H1 (cell line): ENCODE results near the gene SLC23A3. TPM values are rescaled to one million over a fixed set of nuclear protein-coding genes. Genes with fewer than 3 reads are reported as not detected.

ENCODE experiments used
- CTCF ChIA-PET: fragments of 300-600 bp; sonication (Branson Sonifier 250); formaldehyde crosslinking; loops from one replicate; lab custom pipeline; 2021; ENCODE audit not compliant: partially characterized antibody; lab: Charles Lee
- POLR2A ChIA-PET: fragments of 300-600 bp; sonication (Branson Sonifier 250); formaldehyde crosslinking; loops from one replicate; lab custom pipeline; 2021; ENCODE audit warnings: inconsistent platforms; ENCODE audit not compliant: partially characterized antibody; lab: Charles Lee
- DNase-seq, 2 experiments: peaks; one replicate each; pipeline versions ENCODE4 v3.0.0 to v3.0.0-alpha.2; 2010 to 2022; ENCODE audit warnings: low spot score in 2 of 2, low read depth in 1 of 2, mixed read lengths in 1 of 2
- FAIRE-seq: peaks from 2 replicates; lab custom pipeline; 2011; peaks lifted over from hg19 to GRCh38; lab: Jason Lieb, UNC
- H2AFZ ChIP-seq: 2 replicates; pipeline ENCODE4 v1.8.1; 2012; ENCODE audit warnings: low read length, inconsistent platforms
- H2AK5ac ChIP-seq: 2 replicates; pipeline ENCODE4 v1.6.1; 2013; ENCODE audit warnings: low read depth, low read length
- H2BK120ac ChIP-seq: replicated peaks from 2 replicates; pipeline ENCODE3; 2013; ENCODE audit warnings: low read depth, low read length, inconsistent platforms
- H2BK12ac ChIP-seq: 2 replicates; pipeline ENCODE4 v1.6.1; 2013; ENCODE audit warnings: low read depth, low read length
- H2BK15ac ChIP-seq: 2 replicates; pipeline ENCODE4 v1.6.1; 2013; ENCODE audit warnings: low read length
- H2BK20ac ChIP-seq: 2 replicates; pipeline ENCODE4 v1.6.1; 2013; ENCODE audit warnings: low read length
- H2BK5ac ChIP-seq: 2 replicates; pipeline ENCODE4 v1.6.1; 2013; ENCODE audit warnings: low read depth, low read length
- H3K14ac ChIP-seq: 2 replicates; pipeline ENCODE4 v1.6.1; 2013; ENCODE audit warnings: inconsistent platforms; ENCODE audit not compliant: insufficient read length
- H3K18ac ChIP-seq: 2 replicates; pipeline ENCODE4 v1.6.1; 2013; ENCODE audit warnings: low read length; ENCODE audit errors: extremely low read depth
- H3K23ac ChIP-seq: 2 replicates; pipeline ENCODE4 v1.6.1; 2013; ENCODE audit warnings: inconsistent platforms; ENCODE audit not compliant: insufficient read length
- H3K23me2 ChIP-seq: 2 replicates; pipeline ENCODE4 v1.6.1; 2013; ENCODE audit warnings: low read depth, low read length
- H3K27ac ChIP-seq: 2 replicates; pipeline ENCODE4 v1.6.1; 2011; ENCODE audit warnings: low read depth, low read length, inconsistent platforms
- H3K27me3 ChIP-seq, 4 experiments: replicated peaks in 1 of 4; 1 replicate in 1 of 4; 2 replicates in 3 of 4; pipeline versions ENCODE4 v1.6.1 to v1.8.1; 2011 to 2013; ENCODE audit warnings: low read length in 3 of 4, mild to moderate bottlenecking in 3 of 4, inconsistent platforms in 2 of 4, mixed read lengths in 2 of 4, moderate library complexity in 1 of 4; ENCODE audit not compliant: control insufficient read depth in 3 of 4, insufficient read depth in 3 of 4; ENCODE audit errors: extremely low read depth in 1 of 4
- H3K36me3 ChIP-seq, 4 experiments: 2 replicates each; pipeline versions ENCODE4 v1.6.1 to v1.8.1; 2011 to 2013; ENCODE audit warnings: mild to moderate bottlenecking in 4 of 4, low read length in 3 of 4, moderate library complexity in 2 of 4, control low read depth in 1 of 4, inconsistent platforms in 1 of 4; ENCODE audit not compliant: insufficient read depth in 4 of 4, control insufficient read depth in 2 of 4
- H3K4ac ChIP-seq: replicated peaks from 2 replicates; pipeline ENCODE3; 2013; ENCODE audit warnings: low read length, low read depth, mixed read lengths, inconsistent platforms; ENCODE audit not compliant: insufficient read length
- H3K4me1 ChIP-seq, 4 experiments: replicated peaks in 1 of 4; 1 replicate in 1 of 4; 2 replicates in 3 of 4; pipeline versions ENCODE4 v1.6.1 to v1.8.1; 2011 to 2013; ENCODE audit warnings: low read length in 3 of 4, inconsistent platforms in 2 of 4, mixed read lengths in 1 of 4; ENCODE audit not compliant: insufficient read depth in 4 of 4, control insufficient read depth in 3 of 4
- H3K4me2 ChIP-seq, 2 experiments: 2 replicates each; pipeline versions ENCODE4 v1.6.1 to v1.8.1; 2011 to 2013; ENCODE audit warnings: low read depth in 2 of 2, low read length in 2 of 2, control low read depth in 1 of 2, inconsistent platforms in 1 of 2, mild to moderate bottlenecking in 1 of 2; ENCODE audit not compliant: insufficient read depth in 1 of 2
- H3K4me3 ChIP-seq, 4 experiments: fragments of 200-600, 300-600 bp in 1 of 4; sonication (generic), shearing (Covaris generic), sonication (Bioruptor Twin) in 1 of 4; 2 replicates each; pipeline versions ENCODE4 v1.5.1 to v1.8.1; 2011 to 2016; ENCODE audit warnings: low read length in 4 of 4, low read depth in 3 of 4, control low read depth in 2 of 4, inconsistent platforms in 2 of 4, mild to moderate bottlenecking in 2 of 4, mixed read lengths in 1 of 4, moderate library complexity in 1 of 4; ENCODE audit not compliant: insufficient read depth in 2 of 4; ENCODE audit errors: extremely low read depth in 1 of 4
- H3K56ac ChIP-seq: replicated peaks from 2 replicates; pipeline ENCODE3; 2013; ENCODE audit warnings: low read depth, mild to moderate bottlenecking, mixed read lengths, low read length, inconsistent platforms; ENCODE audit not compliant: insufficient read length
- H3K79me1 ChIP-seq: 2 replicates; pipeline ENCODE4 v1.6.1; 2013; ENCODE audit warnings: low read depth, low read length, control low read depth
- H3K79me2 ChIP-seq, 2 experiments: 2 replicates each; pipeline versions ENCODE4 v1.6.1 to v1.8.1; 2012 to 2013; ENCODE audit warnings: low read length in 2 of 2, mild to moderate bottlenecking in 2 of 2, inconsistent platforms in 1 of 2; ENCODE audit not compliant: insufficient read depth in 2 of 2, control insufficient read depth in 1 of 2
- H3K9ac ChIP-seq, 4 experiments: replicated peaks in 1 of 4; 1 replicate in 1 of 4; 2 replicates in 3 of 4; pipeline versions ENCODE4 v1.6.1 to v1.8.1; 2011 to 2013; ENCODE audit warnings: low read depth in 3 of 4, low read length in 3 of 4, control low read depth in 2 of 4, mild to moderate bottlenecking in 2 of 4, moderate library complexity in 2 of 4, inconsistent platforms in 1 of 4; ENCODE audit errors: extremely low read depth in 1 of 4
- H3K9me3 ChIP-seq, 2 experiments: 2 replicates each; pipeline versions ENCODE4 v1.6.1 to v1.8.1; 2012 to 2013; ENCODE audit warnings: mild to moderate bottlenecking in 2 of 2, moderate library complexity in 2 of 2, control low read depth in 1 of 2, inconsistent platforms in 1 of 2, low read depth in 1 of 2, low read length in 1 of 2, mixed read lengths in 1 of 2; ENCODE audit not compliant: insufficient read depth in 2 of 2
- H4K20me1 ChIP-seq, 2 experiments: replicated peaks in 1 of 2; 2 replicates each; pipeline versions ENCODE3 to v1.8.1; 2011 to 2013; ENCODE audit warnings: inconsistent platforms in 2 of 2, low read length in 2 of 2, mild to moderate bottlenecking in 1 of 2; ENCODE audit not compliant: insufficient read depth in 2 of 2, control insufficient read depth in 1 of 2
- H4K5ac ChIP-seq: 2 replicates; pipeline ENCODE4 v1.6.1; 2013; ENCODE audit warnings: low read length, low read depth, mixed read lengths, inconsistent platforms; ENCODE audit not compliant: insufficient read length
- H4K8ac ChIP-seq: 2 replicates; pipeline ENCODE4 v1.8.0; 2013; ENCODE audit warnings: mild to moderate bottlenecking, moderate library complexity, low read length, inconsistent platforms; ENCODE audit not compliant: insufficient read depth; ENCODE audit errors: extremely low read depth
- H4K91ac ChIP-seq: replicated peaks from 2 replicates; pipeline ENCODE3; 2013; ENCODE audit warnings: low read length, mixed read lengths, inconsistent platforms; ENCODE audit not compliant: insufficient read length
- WGBS, 2 experiments: shearing (Covaris generic) in 1 of 2; methylation state at CpG; one replicate each; pipeline versions ENCODE4 v1.1.6 to v1.1.7; 2013 to 2015; ENCODE audit warnings: low lambda C conversion rate in 2 of 2, mixed read lengths in 2 of 2, inconsistent platforms in 1 of 2, low coverage in 1 of 2, missing lambda C conversion rate in 1 of 2; ENCODE audit not compliant: insufficient replicate concordance in 2 of 2, insufficient coverage in 1 of 2, insufficient read length in 1 of 2; ENCODE audit errors: extremely low coverage in 1 of 2, missing lambda C conversion rate in 1 of 2; 5-methylcytosine and 5-hydroxymethylcytosine counted together
- long read RNA-seq, 2 experiments: library from RNA in 1 of 2; library from capped mRNA in 1 of 2; stranded (forward); transcript quantifications; one replicate each; pipeline ENCODE4 v2.0.0, GENCODE V29; 2021; ENCODE audit warnings: inconsistent platforms in 1 of 2
- polyA minus RNA-seq, 3 experiments: library from RNA; depleted of rRNA, polyadenylated mRNA; stranded (reverse); fragments of >200 nt; gene quantifications; 1 replicate in 2 of 3; 2 replicates in 1 of 3; pipeline ENCODE4 v1.2.3, GENCODE V29; 2011
- polyA plus RNA-seq, 7 experiments: library from polyadenylated mRNA; depleted of rRNA in 3 of 7; stranded (reverse) in 5 of 7; unstranded in 2 of 7; fragments of >200 nt in 5 of 7; fragments of 200-250 nt in 2 of 7; gene quantifications; 1 replicate in 5 of 7; 2 replicates in 1 of 7; 4 replicates in 1 of 7; pipeline versions ENCODE4 v1.2.1 to v1.2.3, GENCODE V29; 2011 to 2013; ENCODE audit warnings: missing spikeins in 2 of 7, mixed read lengths in 2 of 7
- total RNA-seq: library from RNA; stranded (reverse); fragmentation: NEBNext Ultra II Directional; extraction: Animal tissue kit (Norgen Biotek cat#: 25700); gene quantifications from 2 replicates; pipeline ENCODE4 v1.2.1, GENCODE V29; 2021

The SLC23A3 gene, protein sequence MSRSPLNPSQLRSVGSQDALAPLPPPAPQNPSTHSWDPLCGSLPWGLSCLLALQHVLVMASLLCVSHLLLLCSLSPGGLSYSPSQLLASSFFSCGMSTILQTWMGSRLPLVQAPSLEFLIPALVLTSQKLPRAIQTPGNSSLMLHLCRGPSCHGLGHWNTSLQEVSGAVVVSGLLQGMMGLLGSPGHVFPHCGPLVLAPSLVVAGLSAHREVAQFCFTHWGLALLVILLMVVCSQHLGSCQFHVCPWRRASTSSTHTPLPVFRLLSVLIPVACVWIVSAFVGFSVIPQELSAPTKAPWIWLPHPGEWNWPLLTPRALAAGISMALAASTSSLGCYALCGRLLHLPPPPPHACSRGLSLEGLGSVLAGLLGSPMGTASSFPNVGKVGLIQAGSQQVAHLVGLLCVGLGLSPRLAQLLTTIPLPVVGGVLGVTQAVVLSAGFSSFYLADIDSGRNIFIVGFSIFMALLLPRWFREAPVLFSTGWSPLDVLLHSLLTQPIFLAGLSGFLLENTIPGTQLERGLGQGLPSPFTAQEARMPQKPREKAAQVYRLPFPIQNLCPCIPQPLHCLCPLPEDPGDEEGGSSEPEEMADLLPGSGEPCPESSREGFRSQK
- total RNA-seq (0.84 and 0.90 TPM in 2 replicates), polyA plus RNA-seq (2011; rRNA removed) (0.31 and 0.35 TPM in 2 replicates), polyA minus RNA-seq (2011; rRNA and poly(A)+ RNA removed) (0.60 TPM in 1 of 2 replicates, not detected in the other)
- 0.28 TPM for polyA plus RNA-seq (2011; cell fraction: cytosol; rRNA removed)
- polyA plus RNA-seq (2011; cell fraction: nucleus; rRNA removed), result 2.2 TPM
- polyA plus RNA-seq (2012, experiment 1 of 2), result 0.27 to 0.35 TPM (median 0.31 TPM) in 4 replicates
- 0.07 TPM for polyA plus RNA-seq (2012, experiment 2 of 2)
- polyA plus RNA-seq (2013, experiment 1 of 2), result 0.12 TPM
- 0.07 TPM for polyA plus RNA-seq (2013, experiment 2 of 2)
- not detected for polyA minus RNA-seq (2011; cell fraction: cytosol; rRNA and poly(A)+ RNA removed)
- polyA minus RNA-seq (2011; cell fraction: nucleus; rRNA and poly(A)+ RNA removed), result 1.3 TPM
- long read RNA-seq, experiment 1, result 0 reads
- long read RNA-seq, experiment 2, result 0 reads

DNA sequence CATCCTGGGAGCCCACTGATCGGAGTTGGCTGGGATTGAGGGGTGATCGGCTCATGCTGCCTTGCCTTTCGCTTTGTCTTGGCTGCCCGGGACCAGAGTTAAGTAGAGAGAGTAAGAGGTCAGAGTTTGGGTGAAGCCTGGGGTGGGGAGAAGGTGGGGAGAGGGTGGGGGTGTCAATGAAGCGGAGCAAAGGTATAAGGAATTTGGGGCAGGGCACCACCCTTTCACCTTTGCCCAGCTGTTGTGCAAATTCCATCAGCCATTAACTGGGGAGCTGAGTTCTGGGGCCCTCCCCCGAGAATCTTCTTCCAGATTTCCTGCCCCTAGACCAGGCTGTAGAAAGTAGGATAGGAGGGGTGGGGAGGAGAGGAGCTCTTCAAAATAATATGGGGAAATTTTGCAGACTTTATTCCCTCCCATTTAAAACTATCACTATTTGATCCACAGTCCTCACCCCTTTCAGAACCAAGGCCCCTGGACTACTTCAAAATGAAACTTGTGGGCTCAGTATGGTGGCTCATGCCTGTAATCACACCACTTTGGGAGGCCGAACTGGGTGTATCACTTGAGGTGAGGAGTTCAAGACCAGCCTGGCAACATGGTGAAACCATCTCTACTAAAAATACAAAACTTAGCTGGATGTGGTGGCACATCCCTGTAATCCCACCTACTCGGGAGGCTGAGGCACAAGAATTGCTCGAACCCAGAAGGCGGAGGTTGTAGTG, at the start of gene SLC23A3:
SLC23A3 (minus strand) TSS at position 100 of the 725 bp plus-strand sequence; CDS start at position 55, 45 bp downstream.
- H4K5ac ChIP-seq, result no peak within 1 kb of the TSS
- H2BK12ac ChIP-seq, result no peak within 1 kb of the TSS
- H3K56ac ChIP-seq, result no peak within 1 kb of the TSS
- H2AK5ac ChIP-seq, result no peak within 1 kb of the TSS
- no peaks in the 10 kb centered on the region for H3K79me2 ChIP-seq
- H3K79me1 ChIP-seq, result no peaks in the 10 kb centered on the region; the same call in 1 of the 2 replicates
- DNase-seq, result no peak
- no peak within 1 kb of the TSS for H3K27ac ChIP-seq
- H2AFZ ChIP-seq, result no peak within 1 kb of the TSS
- no peak within 1 kb of the TSS for H2BK5ac ChIP-seq
- no peak within 1 kb of the TSS; the same call in 1 of the 2 replicates for H4K8ac ChIP-seq
- no peak within 1 kb of the TSS for H2BK20ac ChIP-seq
- peaks cover 0 to 4% of the 10 kb centered on the region in 2 experiments for H4K20me1 ChIP-seq
- H3K27me3 ChIP-seq, result no peaks in the 10 kb centered on the region
- H3K4me2 ChIP-seq, result no peak within 1 kb of the TSS
- H3K14ac ChIP-seq, result no peak within 1 kb of the TSS
- no peak within 1 kb of the TSS for H2BK120ac ChIP-seq
- H4K91ac ChIP-seq, result no peak within 1 kb of the TSS
- FAIRE-seq, result no peak
- H3K23ac ChIP-seq, result no peak within 1 kb of the TSS
- H3K4me1 ChIP-seq, result no peaks in the 10 kb centered on the region
- H3K9ac ChIP-seq, result no peak within 1 kb of the TSS
- ChIA-PET POLR2A (interaction anchor here (1.0 to 2.2 kb wide), 2 partner anchors 36 to 80 kb away, joined by 3 to 7 read pairs; partner anchors contain the start of gene ZFAND2B), CTCF (interaction anchor here (0.7 to 8.3 kb wide), 20 partner anchors 11 to 318 kb away, joined by 3 to 71 read pairs (median 4); partner anchors contain the start of genes ANKZF1, ATG9A and NHEJ1)
- no peak within 1 kb of the TSS for H3K4me3 ChIP-seq
- H3K9me3 ChIP-seq, result no peaks in the 10 kb centered on the region
- no peak within 1 kb of the TSS for H3K18ac ChIP-seq
- no peak within 1 kb of the TSS for H3K4ac ChIP-seq
- H2BK15ac ChIP-seq, result no peak within 1 kb of the TSS
- H3K36me3 ChIP-seq, result peaks cover 0 to 7% (median 3%) of the 10 kb centered on the region in 4 experiments; a peak in 2 of 8 replicates
- WGBS, 2 experiments, result 84% methylated on average over 10 of the region's 10 CpGs; no CpG with 5 or more reads in 1 of the 2 experiments
- H3K23me2 ChIP-seq, result no peaks in the 10 kb centered on the region
